Activated T-helper 2 cell treated with anti-CD3 and anti-CD28 coated beads, Interferon-gamma antibody, Interleukin-2, Interleukin-4, amounts not matched to agents 10 μg/mL and 5 μg/mL and 100 μg/mL, durations not matched to agents 14 hours and 24 hours and 36 hours (primary cell): ENCODE results near the gene SIGLEC7. TPM values are rescaled to one million over a fixed set of nuclear protein-coding genes. Genes with fewer than 3 reads are reported as not detected.

Experiments
- DNase-seq: peaks from one replicate; pipeline ENCODE4 v3.0.0; 2021; ENCODE audit warnings: low spot score
- H3K27ac Mint-ChIP-seq: one replicate; pipeline ENCODE4 v1.8.0; 2021; ENCODE audit warnings: mixed read lengths
- H3K27me3 Mint-ChIP-seq: one replicate; pipeline ENCODE4 v1.8.0; 2021; ENCODE audit warnings: low read depth, mixed read lengths
- H3K36me3 Mint-ChIP-seq: one replicate; pipeline ENCODE4 v1.8.0; 2021; ENCODE audit warnings: low read depth, mixed read lengths
- H3K4me1 Mint-ChIP-seq: one replicate; pipeline ENCODE4 v1.8.0; 2021; ENCODE audit warnings: low read depth, mixed read lengths
- H3K4me3 Mint-ChIP-seq: one replicate; pipeline ENCODE4 v1.8.0; 2021; ENCODE audit warnings: low read depth, mild to moderate bottlenecking, moderate library complexity, mixed read lengths
- H3K9me3 Mint-ChIP-seq: one replicate; pipeline ENCODE4 v1.8.0; 2021; ENCODE audit warnings: mixed read lengths
- intact Hi-C: fragments of 100-400 bp; cut with micrococcal nuclease; formaldehyde crosslinking; loops from one replicate; pipeline ENCODE4 v1.15.1; 2023
- total RNA-seq: library from RNA; stranded (reverse); gene quantifications from 2 replicates; pipeline ENCODE4 v1.2.3, GENCODE V29; 2022

The SIGLEC7 gene
- total RNA-seq, 1 donor from 2014 or later = not detected

DNA sequence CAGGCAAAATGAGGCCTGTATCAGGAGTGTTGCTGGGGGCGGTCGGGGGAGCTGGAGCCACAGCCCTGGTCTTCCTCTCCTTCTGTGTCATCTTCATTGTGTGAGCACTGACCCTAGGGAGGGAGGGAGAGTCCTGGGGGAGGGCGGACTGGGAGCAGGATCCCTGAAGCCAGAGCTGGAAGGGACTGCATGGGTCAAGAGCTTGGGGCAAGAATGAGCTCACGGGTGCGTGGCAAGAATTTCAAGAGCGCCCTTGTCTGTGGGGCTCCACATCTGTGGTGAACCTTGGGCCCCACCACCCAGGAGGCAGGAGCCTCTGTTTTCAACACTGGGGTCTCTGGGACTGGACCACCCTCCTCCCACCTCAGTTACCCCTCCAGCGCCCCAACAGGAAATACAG, 4.7 kb downstream of the SIGLEC7 start:
- H3K4me3 Mint-ChIP-seq = no peak overlapping the region

DNA sequence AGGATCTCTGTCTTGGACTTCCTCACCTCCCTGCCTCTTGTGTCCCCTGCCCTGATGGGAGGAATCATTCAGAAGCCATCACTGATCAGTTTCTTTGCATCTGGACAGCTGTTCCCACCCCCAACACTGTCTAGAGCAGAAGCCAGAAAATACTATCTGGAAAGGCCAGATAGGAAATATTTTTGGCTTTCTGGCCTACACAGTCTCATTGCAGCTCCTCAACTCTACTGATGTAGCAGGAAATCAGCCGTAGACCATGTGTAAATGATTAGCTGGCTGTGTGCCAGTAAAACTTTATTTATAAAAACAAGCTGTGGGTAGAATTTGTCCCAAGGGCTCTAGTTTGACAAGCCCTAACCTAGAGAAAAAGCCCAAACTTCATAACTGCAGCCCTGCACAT, 5.6 kb downstream of the SIGLEC7 start:
- DNase-seq = no peak
- H3K27ac Mint-ChIP-seq = no peak overlapping the region
- H3K4me3 Mint-ChIP-seq = no peak overlapping the region
- intact Hi-C loops = no loop called here
- H3K4me1 Mint-ChIP-seq = no peaks in the 10 kb centered on the region
- H3K27me3 Mint-ChIP-seq = peaks cover 29% of the 10 kb centered on the region
- H3K9me3 Mint-ChIP-seq = no peaks in the 10 kb centered on the region
- no peaks in the 10 kb centered on the region for H3K36me3 Mint-ChIP-seq

More for the DNA sequence above, 4.7 kb downstream of the SIGLEC7 start:
- intact Hi-C loops = no loop called here
- H3K27ac Mint-ChIP-seq = no peak overlapping the region
- H3K4me1 Mint-ChIP-seq = no peaks in the 10 kb centered on the region
- H3K36me3 Mint-ChIP-seq = no peaks in the 10 kb centered on the region
- no peaks in the 10 kb centered on the region for H3K9me3 Mint-ChIP-seq
- no peak for DNase-seq
- peaks cover 26% of the 10 kb centered on the region for H3K27me3 Mint-ChIP-seq

DNA sequence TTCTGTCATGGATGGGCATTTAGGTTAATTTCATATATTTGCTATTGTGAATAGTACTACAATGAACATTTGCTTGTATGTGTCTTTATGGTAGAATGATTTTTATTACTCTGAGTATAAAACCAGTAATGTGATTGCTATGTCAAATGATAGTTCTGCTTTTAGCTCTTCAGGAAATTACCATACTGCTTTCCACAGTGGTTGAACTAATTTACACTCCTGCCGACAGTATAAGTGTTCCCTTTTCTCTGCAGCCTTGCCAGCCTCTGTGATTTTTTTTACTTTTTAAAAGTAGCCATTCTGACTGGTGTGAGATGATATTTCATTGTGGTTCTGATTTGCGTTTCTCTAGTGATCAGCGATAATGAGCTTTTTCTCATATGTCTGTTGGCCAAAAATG, 6.5 kb downstream of the SIGLEC7 start:
- no peaks in the 10 kb centered on the region for H3K36me3 Mint-ChIP-seq
- no peak for DNase-seq
- H3K27me3 Mint-ChIP-seq = peaks cover 34% of the 10 kb centered on the region
- H3K27ac Mint-ChIP-seq = no peak overlapping the region
- intact Hi-C loops = no loop called here
- H3K9me3 Mint-ChIP-seq = no peaks in the 10 kb centered on the region
- H3K4me3 Mint-ChIP-seq = no peak overlapping the region
- no peaks in the 10 kb centered on the region for H3K4me1 Mint-ChIP-seq

DNA sequence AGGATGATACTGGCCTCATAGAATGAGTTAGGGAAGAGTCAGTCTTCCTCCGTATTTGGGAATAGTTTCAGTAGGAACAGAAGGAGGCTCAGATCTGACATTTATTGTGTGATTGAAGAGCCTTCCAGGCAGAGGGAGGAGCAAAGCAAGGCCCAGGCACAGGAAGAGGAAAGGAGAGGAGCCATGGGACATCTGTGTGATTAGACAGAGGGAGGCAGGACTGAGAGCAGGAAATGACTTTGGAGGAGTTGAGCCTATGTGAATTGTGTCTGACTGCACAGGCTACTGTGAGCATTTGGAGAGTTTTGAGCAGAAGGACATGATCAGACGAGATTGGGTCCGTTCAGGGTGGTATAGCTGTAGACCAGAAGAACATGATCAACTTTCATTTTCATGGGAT, 8.5 kb downstream of the SIGLEC7 start:
- no peak for DNase-seq
- no peak overlapping the region for H3K27ac Mint-ChIP-seq
- intact Hi-C loops = no loop called here
- peaks cover 36% of the 10 kb centered on the region for H3K27me3 Mint-ChIP-seq
- no peaks in the 10 kb centered on the region for H3K9me3 Mint-ChIP-seq
- no peaks in the 10 kb centered on the region for H3K36me3 Mint-ChIP-seq
- no peak overlapping the region for H3K4me3 Mint-ChIP-seq
- H3K4me1 Mint-ChIP-seq = no peaks in the 10 kb centered on the region

DNA sequence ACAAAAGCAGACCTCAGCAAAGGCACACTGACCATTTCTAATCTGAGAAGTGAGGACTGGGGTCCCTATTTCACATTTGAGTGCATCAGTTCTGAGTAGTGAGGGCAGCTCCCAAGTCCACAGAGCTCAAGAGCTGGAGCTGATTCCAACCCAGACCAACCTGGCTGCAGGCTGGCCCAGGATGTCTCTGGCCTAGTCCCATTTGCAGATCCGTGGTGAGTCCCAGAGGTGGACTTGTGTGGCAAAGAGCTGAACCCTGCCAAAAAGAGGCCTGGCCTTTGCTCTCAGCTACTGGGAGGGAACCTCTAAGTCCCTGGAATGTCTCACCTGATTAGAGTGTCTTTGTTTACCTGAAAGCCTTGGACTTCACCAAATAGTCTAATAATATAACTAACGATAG, 14.6 kb downstream of the SIGLEC7 start:
- H3K4me1 Mint-ChIP-seq = peaks cover 24% of the 10 kb centered on the region
- no peaks in the 10 kb centered on the region for H3K36me3 Mint-ChIP-seq
- no peaks in the 10 kb centered on the region for H3K9me3 Mint-ChIP-seq
- intact Hi-C loops = no loop called here
- DNase-seq = no peak
- H3K4me3 Mint-ChIP-seq = no peak overlapping the region
- peaks cover 18% of the 10 kb centered on the region for H3K27me3 Mint-ChIP-seq
- no peak overlapping the region for H3K27ac Mint-ChIP-seq

DNA sequence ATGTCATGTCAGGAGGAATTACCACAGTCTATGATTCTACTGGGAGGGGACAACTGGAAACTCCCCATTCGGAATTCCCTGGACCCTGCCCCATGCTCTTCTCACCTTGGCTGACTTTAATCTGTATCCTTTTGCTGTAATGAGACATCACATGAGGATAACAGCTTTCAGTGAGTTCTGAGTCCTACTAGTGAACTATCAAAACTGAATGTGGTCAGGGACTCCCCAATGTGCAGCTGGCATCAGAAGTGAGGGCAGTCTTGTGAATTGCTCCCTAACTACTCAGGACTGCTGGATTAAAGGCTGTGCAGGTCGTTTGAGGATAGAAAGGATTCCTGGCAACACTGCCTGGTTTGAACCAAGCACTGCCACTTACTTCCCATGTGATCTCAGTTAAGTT, 15.2 kb downstream of the SIGLEC7 start:
- peaks cover 25% of the 10 kb centered on the region for H3K4me1 Mint-ChIP-seq
- H3K4me3 Mint-ChIP-seq = no peak overlapping the region
- peaks cover 18% of the 10 kb centered on the region for H3K27me3 Mint-ChIP-seq
- H3K36me3 Mint-ChIP-seq = no peaks in the 10 kb centered on the region
- intact Hi-C loops = no loop called here
- no peak overlapping the region for H3K27ac Mint-ChIP-seq
- no peak for DNase-seq
- H3K9me3 Mint-ChIP-seq = no peaks in the 10 kb centered on the region

DNA sequence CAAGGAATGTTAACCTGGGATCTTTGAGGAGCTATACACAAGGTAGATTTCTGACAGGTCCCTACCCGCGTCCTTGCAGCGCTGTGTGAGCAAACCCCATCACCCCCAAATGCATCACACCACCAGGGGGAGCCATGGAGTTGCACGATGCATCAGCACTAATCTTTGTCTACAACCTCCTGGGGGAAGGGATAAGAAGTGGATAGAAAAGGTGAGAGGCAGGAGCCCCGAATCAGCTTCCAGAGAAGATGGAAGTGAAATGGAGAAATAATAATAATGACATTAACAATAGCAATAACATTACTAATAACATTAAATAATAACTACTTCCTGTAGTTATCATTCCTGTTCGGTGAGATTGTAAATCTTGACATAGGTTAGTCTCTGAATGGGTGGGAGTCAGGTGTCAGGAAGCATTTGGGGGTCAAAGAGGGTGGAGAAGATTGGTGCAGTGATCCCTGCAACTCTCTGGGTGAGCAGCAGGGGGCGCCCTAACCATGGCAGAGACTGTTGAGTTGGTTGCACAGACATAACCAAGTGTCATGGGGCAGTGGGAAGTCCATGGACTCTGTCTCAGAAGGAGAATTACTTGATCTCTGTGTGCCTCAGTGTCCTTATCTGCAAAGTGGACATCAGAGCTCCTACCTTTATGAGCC, 16.5 kb downstream of the SIGLEC7 start:
- peak; percentile 67 for DNase-seq
- Mint-ChIP-seq H3K4me3 (no peak overlapping the region), H3K36me3 (no peaks in the 10 kb centered on the region), H3K9me3 (no peaks in the 10 kb centered on the region), H3K27ac (no peak overlapping the region), H3K4me1 (peaks cover 32% of the 10 kb centered on the region), H3K27me3 (peaks cover 14% of the 10 kb centered on the region)
- intact Hi-C loops = loop anchor here (1.0 to 2.0 kb wide), 5 partner anchors 11 to 498 kb away; no protein-coding TSS in a partner anchor

DNA sequence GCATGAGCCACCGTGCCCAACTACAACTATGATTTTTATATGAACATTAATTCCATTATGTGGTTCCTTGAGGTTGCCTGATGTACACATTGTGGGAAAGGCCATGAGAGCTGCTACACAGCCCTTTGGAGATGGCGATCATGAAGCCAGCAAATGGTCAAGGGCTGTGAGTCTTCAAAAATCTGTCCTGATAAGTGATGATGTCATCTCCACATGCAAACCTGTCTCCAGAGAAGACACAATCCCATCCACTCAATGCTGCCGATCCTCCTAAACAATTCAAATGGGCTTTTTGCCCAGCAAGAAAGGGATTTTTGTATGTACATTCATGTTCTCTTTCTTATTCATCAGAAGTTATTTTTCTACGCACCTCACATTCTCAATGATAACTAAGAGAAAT, 17.6 kb downstream of the SIGLEC7 start:
- H3K4me1 Mint-ChIP-seq = peaks cover 36% of the 10 kb centered on the region
- H3K4me3 Mint-ChIP-seq = no peak overlapping the region
- H3K9me3 Mint-ChIP-seq = no peaks in the 10 kb centered on the region
- intact Hi-C loops = loop anchor here (2.0 kb wide), 2 partner anchors 45 to 497 kb away; no protein-coding TSS in a partner anchor
- H3K27me3 Mint-ChIP-seq = peaks cover 14% of the 10 kb centered on the region
- no peaks in the 10 kb centered on the region for H3K36me3 Mint-ChIP-seq
- H3K27ac Mint-ChIP-seq = no peak overlapping the region
- no peak for DNase-seq

DNA sequence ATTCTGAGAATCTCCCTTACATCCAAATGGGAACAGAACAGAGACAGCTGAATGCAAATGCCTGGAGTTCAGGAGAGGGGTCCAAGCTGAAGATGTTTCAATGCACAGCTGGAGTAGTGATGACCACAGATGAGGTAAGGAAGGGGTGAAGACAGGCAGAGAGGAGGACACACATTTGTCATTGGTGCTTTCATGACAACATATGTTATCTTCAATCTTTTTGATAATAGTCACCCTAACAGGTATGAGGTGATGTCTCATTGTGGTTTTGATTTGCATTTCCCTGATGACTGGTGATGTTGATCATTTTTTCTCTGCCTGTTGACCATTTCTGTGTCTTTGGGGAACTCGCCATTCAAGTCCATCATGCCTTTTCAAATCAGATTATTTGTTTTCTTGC, 19.2 kb downstream of the SIGLEC7 start:
- H3K36me3 Mint-ChIP-seq = no peaks in the 10 kb centered on the region
- no peaks in the 10 kb centered on the region for H3K9me3 Mint-ChIP-seq
- H3K27me3 Mint-ChIP-seq = peaks cover 11% of the 10 kb centered on the region
- H3K4me3 Mint-ChIP-seq = no peak overlapping the region
- H3K27ac Mint-ChIP-seq = no peak overlapping the region
- H3K4me1 Mint-ChIP-seq = peaks cover 36% of the 10 kb centered on the region
- no peak for DNase-seq
- intact Hi-C loops = no loop called here

DNA sequence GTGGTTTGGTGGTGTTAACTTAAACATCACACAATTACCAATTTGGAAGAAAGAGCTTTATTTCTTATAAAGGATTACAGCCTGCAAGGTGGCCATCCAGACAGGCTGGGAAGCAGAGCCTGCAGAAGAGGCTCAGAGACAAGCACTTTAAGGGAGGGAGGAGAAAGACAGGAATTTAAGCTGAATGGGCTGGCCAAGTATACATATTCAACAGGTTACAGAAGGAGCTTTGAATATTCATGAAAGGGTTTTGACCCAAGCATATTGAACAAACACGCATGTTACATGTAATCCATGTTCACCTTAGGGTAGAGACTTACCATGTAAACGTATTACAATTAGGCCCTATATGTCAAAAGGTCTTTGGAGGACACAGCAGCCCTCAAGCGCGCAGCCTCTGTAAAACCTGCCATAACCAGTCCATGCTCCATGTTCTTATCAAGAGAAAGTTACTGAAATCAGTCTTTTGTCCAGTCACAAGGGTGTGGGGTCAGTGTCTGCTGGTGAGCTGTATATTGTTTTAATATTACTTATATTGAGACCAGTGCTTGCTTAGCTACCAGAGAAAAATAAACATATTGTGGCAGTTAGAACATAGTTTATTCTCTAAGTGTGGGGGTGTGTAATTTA, 19.9 kb downstream of the SIGLEC7 start:
- Mint-ChIP-seq H3K9me3 (no peaks in the 10 kb centered on the region), H3K27ac (no peak overlapping the region), H3K4me1 (peaks cover 43% of the 10 kb centered on the region), H3K36me3 (no peaks in the 10 kb centered on the region), H3K27me3 (peaks cover 11% of the 10 kb centered on the region), H3K4me3 (no peak overlapping the region)
- intact Hi-C loops = no loop called here
- DNase-seq = no peak

DNA sequence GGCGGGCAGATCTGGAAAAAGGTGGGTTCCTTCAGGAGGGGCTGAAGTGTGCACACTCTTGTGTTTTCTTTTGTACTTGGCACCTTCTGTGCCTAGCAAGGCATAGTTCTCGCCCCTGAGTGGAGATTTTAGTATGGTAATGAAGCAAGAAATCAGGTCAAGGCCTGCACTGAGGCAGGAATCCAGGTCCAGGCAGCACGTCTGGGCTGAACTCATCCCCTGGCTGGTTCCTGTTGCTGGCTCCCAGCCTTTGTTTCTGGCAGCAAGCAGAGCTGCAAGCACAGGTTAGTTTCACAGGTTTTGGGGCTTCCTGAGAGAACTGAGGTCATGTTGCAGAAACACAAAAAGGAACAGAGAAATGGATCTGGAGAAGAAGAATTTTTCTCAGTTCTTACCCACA, 21.2 kb downstream of the SIGLEC7 start:
- H3K27ac Mint-ChIP-seq = no peak overlapping the region
- H3K36me3 Mint-ChIP-seq = no peaks in the 10 kb centered on the region
- peaks cover 50% of the 10 kb centered on the region for H3K4me1 Mint-ChIP-seq
- no peak for DNase-seq
- peaks cover 6% of the 10 kb centered on the region for H3K27me3 Mint-ChIP-seq
- no peak overlapping the region for H3K4me3 Mint-ChIP-seq
- intact Hi-C loops = no loop called here
- H3K9me3 Mint-ChIP-seq = no peaks in the 10 kb centered on the region

DNA sequence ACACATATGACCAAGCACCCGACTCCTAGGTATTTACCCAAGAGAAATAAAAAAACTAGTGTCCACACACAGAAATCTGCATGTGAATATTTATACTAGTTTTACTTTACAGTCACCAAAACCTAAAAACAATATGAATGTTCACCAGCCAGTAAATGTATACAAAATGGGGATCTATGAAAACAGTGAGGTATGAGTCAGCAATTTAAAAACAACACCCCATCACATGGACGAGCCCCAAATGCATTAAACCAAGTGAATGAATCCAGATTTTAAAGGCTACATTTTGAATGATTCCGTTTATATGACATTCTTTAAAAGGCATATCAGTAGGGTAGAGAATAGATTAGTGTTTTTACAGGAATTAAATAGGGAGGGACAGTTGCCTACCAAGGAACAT, 22.1 kb downstream of the SIGLEC7 start:
- Mint-ChIP-seq H3K9me3 (no peaks in the 10 kb centered on the region), H3K27ac (peak overlapping the region; percentile 33), H3K27me3 (peaks cover 4% of the 10 kb centered on the region), H3K4me1 (peaks cover 52% of the 10 kb centered on the region), H3K36me3 (no peaks in the 10 kb centered on the region), H3K4me3 (no peak overlapping the region)
- intact Hi-C loops = no loop called here
- no peak for DNase-seq

DNA sequence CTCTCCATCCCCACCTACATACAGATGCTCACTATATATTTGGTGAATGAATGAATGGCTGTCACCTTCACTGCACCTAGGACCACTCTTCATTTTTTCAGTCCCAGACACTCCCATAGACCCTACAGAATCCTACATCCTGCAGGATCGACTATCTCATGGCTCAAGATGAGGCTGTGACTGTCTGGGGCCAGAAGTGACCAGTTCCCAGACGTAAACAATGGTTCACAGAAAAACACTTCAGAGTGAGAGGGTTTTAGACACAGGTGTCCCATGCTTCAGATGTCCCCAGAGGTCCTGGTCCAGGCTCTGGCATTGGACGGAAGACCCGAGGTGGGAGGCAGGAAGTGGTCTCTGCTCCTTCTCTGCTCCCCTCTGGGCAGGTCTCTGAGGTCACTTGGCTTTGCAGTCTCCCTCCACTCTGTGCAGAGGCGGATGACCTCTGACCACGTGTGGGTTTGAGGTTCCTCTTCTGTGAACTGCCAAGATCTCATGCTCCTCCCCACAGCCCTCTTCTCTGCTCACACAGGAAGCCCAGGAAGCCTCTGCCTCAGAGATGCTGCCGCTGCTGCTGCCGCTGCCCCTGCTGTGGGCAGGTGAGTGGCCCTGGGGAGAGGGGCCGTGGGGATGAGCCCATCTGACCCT, 24.9 kb downstream of the SIGLEC7 start:
- intact Hi-C loops = loop anchor here (5.0 kb wide), 1 partner anchor 40 kb away; no protein-coding TSS in a partner anchor
- peak; percentile 29 for DNase-seq
- Mint-ChIP-seq H3K36me3 (peaks cover 3% of the 10 kb centered on the region), H3K4me1 (peaks cover 47% of the 10 kb centered on the region), H3K27ac (peak overlapping the region; percentile 50), H3K27me3 (peaks cover 14% of the 10 kb centered on the region), H3K9me3 (no peaks in the 10 kb centered on the region), H3K4me3 (peak overlapping the region; percentile 77)
